PFSK-1 (cell line): ENCODE results near the gene EIF2S2.

ENCODE experiments used
- FOXP2 ChIP-seq: optimal IDR thresholded peaks from 2 replicates; pipeline ENCODE3; 2011; ENCODE audit warnings: borderline replicate concordance, control low read depth, inconsistent platforms; ENCODE audit not compliant: insufficient read depth; ENCODE audit errors: extremely low read length, extremely low read depth
- POLR2AphosphoS5 ChIP-seq: IDR thresholded peaks from 2 replicates; pipeline ENCODE4 v1.6.1; 2012; ENCODE audit warnings: low read depth, mild to moderate bottlenecking, control low read depth, low read length, moderate library complexity
- SIN3A ChIP-seq: IDR thresholded peaks from 2 replicates; pipeline ENCODE4 v1.6.1; 2012; ENCODE audit warnings: mild to moderate bottlenecking, low read length, moderate library complexity, borderline replicate concordance; ENCODE audit not compliant: insufficient read depth
- TAF1 ChIP-seq: IDR thresholded peaks from 2 replicates; pipeline ENCODE4 v1.6.1; 2012; ENCODE audit warnings: low read length, control low read depth, borderline replicate concordance; ENCODE audit not compliant: insufficient read depth
- TF ChIP-seq, protein P1 (sequence below), 2 experiments: IDR thresholded peaks; 2 replicates each; pipeline versions ENCODE4 v1.6.1 to v1.8.0; 2011 to 2012; ENCODE audit warnings: low read depth in 2 of 2, low read length in 2 of 2, control low read depth in 1 of 2, inconsistent platforms in 1 of 2, mild to moderate bottlenecking in 1 of 2, moderate library complexity in 1 of 2; ENCODE audit not compliant: insufficient read depth in 1 of 2

The EIF2S2 gene

GRCh38 chr20:34042262-34042661 lies 69.8 kb downstream of the EIF2S2 start:
- TF ChIP-seq TAF1: no peak
- no peak for TF ChIP-seq SIN3A
- no peak for TF ChIP-seq FOXP2
- TF ChIP-seq, protein P1, sequence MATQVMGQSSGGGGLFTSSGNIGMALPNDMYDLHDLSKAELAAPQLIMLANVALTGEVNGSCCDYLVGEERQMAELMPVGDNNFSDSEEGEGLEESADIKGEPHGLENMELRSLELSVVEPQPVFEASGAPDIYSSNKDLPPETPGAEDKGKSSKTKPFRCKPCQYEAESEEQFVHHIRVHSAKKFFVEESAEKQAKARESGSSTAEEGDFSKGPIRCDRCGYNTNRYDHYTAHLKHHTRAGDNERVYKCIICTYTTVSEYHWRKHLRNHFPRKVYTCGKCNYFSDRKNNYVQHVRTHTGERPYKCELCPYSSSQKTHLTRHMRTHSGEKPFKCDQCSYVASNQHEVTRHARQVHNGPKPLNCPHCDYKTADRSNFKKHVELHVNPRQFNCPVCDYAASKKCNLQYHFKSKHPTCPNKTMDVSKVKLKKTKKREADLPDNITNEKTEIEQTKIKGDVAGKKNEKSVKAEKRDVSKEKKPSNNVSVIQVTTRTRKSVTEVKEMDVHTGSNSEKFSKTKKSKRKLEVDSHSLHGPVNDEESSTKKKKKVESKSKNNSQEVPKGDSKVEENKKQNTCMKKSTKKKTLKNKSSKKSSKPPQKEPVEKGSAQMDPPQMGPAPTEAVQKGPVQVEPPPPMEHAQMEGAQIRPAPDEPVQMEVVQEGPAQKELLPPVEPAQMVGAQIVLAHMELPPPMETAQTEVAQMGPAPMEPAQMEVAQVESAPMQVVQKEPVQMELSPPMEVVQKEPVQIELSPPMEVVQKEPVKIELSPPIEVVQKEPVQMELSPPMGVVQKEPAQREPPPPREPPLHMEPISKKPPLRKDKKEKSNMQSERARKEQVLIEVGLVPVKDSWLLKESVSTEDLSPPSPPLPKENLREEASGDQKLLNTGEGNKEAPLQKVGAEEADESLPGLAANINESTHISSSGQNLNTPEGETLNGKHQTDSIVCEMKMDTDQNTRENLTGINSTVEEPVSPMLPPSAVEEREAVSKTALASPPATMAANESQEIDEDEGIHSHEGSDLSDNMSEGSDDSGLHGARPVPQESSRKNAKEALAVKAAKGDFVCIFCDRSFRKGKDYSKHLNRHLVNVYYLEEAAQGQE (IDR thresholded peaks at IDR 0.05; ENCODE audit: insufficient read depth in 1 of 2, low read depth in 2 of 2, low read length in 2 of 2): no peak

DNA sequence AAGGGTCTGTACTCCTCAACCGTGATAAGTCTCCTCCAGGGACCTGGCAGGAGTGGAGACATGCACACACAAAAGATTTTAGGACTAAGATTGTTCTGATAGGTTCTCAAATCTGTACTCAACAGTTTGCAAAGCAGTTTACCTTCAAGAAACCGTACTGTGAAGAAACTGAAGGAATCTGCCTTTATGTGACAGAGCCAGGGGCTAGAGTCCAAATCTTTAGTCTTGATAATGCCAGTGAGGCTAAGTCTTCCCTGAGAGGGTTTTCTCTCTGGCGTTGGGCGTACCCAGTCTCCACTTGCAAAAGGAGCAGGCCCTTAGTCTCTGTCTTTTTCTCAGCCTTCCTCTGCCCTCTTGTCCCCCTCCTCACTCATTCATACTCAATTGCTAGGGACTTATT lies 70.8 kb downstream of the EIF2S2 start:
- TF ChIP-seq FOXP2 (no peak), TAF1 (no peak), SIN3A (no peak), POLR2AphosphoS5 (no peak)
- TF ChIP-seq, protein P1 (IDR thresholded peaks at IDR 0.05; ENCODE audit: insufficient read depth in 1 of 2, low read depth in 2 of 2, low read length in 2 of 2): no peak

DNA sequence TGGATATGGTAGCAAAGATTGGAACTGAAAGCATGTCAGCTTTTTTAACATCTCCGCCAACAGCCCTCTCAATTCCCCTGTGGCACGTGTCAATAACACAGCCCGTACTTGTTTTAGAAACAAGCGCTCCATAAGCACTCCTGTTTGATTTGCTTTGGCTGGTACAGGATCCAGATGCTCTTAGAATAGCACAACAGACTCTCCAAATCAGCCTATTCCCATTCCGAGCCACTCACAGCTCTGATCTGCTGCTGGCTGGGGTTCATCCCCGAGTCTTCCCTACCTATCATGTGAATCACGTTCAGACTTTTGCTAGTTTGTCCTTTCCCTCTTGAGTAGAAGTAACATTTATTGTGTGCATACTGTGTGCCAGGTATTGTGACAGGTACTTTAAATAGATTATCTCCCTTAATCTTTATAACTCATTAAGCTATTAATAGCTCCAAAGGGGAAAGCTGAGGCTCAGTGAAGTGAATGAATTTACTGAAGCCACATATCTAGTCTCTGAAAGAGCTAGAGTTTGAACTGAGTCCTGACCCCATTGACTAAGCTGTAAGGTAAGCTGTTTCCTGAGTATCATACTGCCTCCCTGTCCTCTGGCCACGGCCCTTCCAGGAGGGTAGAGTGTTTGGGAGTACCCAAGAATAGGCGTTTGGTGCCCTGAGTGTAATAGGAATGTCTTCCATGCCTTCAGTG lies 71.6 kb downstream of the EIF2S2 start:
- TF ChIP-seq POLR2AphosphoS5: no peak
- TF ChIP-seq TAF1: no peak
- TF ChIP-seq, protein P1 (IDR thresholded peaks at IDR 0.05; ENCODE audit: insufficient read depth in 1 of 2, low read depth in 2 of 2, low read length in 2 of 2): no peak
- no peak for TF ChIP-seq FOXP2
- TF ChIP-seq SIN3A: no peak
